DOHH2 (cell line): Measurements from ENCODE around the gene LYPD6B.

ENCODE experiments used
- CTCF ChIP-seq: fragments of 200-600 bp; sonication (generic); IDR thresholded peaks from one replicate; pipeline ENCODE4 v1.5.1; 2014; ENCODE audit warnings: antibody characterized with exemption, mild to moderate bottlenecking, low read depth, low read length; ENCODE audit not compliant: poor library complexity, severe bottlenecking
- EZH2phosphoT487 ChIP-seq: fragments of 200-600 bp; sonication (generic); IDR thresholded peaks from 2 replicates; pipeline ENCODE4 v1.6.1; 2017; ENCODE audit warnings: borderline replicate concordance, mild to moderate bottlenecking, antibody characterized with exemption, low read length, moderate library complexity, mixed read lengths

GRCh38 chr2:149259136-149259535 is 220.6 kb downstream of the LYPD6B start:
- TF ChIP-seq CTCF (no peak), EZH2phosphoT487 (no peak)
